Activated T-cell treated with anti-CD3 and anti-CD28 coated beads, Interleukin-2, amount 50 U/mL, for 1 hour (primary cell): ENCODE measurements around the gene UBALD2.

Experiments used
- DNase-seq: peaks from one replicate; pipeline ENCODE4 v3.0.0-alpha.2; 2020

UBALD2 gene

GRCh38 chr17:76246080-76247066 is 18.8 kb upstream of the UBALD2 start:
- DNase-seq = no peak

GRCh38 chr17:76247304-76247703 is 17.8 kb upstream of the UBALD2 start:
- no peak for DNase-seq

GRCh38 chr17:76248013-76248782 is 16.9 kb upstream of the UBALD2 start:
- DNase-seq = no peak

- DNase-seq = no peak
Measured at GRCh38 chr17:76250141-76250540, 15.0 kb upstream of the UBALD2 start.

DNA sequence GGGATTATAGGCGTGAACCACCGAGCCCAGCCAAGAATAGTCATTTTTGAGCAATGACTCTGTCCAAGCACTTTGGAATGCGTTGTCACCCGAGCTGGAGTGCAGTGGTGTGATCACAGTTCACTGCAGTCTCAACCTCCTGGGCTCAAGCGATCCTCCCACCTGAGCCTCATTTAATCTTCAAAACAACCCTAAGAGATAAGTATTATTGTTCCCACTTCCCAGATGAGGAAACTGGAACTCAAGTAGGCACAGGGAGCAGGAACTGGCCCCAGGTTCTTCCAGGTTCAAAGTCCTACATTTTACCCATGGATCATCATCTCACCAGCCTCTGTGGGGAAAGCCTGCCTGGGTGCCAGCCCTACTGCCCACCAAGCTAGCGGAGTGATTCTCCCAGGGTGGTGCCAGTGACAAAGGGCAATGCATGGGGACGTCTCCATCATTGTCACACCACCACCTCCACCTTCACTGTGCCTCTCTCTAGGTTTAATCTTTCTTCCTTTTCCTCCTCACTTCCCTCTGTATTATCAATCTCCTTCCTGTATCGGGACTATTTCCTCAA is 13.6 kb upstream of the UBALD2 start:
- DNase-seq = peak; percentile 11

GRCh38 chr17:76252040-76252954 is 12.9 kb upstream of the UBALD2 start:
- DNase-seq = no peak

DNA sequence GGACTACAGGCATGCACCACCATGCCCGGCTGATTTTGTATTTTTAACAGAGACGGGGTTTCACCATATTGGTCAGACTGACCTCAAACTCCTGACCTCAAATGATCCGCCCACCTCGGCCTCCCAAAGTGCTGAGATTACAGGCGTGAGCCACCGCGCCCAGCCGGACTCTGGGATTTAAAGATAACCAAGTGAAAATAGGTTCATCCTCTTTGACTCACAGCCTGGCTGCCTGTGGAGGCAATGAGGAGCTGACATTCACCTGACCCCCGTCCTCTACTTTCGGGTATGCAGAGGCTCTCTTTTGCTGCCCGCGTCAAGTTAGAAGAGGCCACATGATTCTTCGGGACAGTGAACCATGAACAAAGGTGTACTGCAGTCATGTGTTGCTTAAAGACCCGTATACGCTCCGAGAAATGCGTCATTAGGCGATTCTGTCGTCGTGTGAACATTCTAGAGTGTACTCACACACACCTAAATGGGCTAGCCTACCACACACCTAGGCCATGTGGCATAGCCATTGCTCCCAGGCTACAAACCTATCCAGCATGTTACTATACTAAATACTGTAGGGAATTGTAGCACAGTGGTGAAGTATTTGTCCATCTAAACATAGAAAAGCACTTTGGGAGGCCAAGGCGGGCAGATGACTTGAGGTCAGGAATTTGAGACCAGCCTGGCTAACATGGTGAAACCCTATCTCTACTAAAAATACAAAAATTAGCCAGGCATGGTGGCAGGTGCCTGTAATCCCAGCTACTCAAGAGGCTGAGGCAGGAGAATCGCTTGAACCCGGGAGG is 12.0 kb upstream of the UBALD2 start:
- DNase-seq = peak; percentile 9

DNA sequence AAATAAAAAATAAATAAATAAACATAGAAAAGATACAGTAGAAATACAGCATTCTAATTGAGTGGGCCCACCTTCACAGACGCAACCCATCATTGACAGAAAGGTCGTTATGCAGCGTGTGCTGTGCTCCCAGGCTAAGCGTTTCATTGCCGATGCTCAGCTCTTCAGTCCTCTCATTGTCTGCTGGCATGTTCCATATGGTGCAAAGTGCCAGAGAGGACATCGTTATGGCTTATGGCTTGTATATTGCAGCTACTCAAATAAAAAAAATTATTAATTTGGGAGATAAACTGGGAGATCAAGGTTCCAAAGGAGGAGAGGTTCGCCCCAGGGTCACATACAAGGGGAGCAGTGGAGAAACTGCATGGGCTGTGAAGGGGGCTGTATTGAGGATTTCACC is 11.3 kb upstream of the UBALD2 start:
- no peak for DNase-seq

GRCh38 chr17:76254275-76254674 is 10.9 kb upstream of the UBALD2 start:
- DNase-seq = no peak

DNA sequence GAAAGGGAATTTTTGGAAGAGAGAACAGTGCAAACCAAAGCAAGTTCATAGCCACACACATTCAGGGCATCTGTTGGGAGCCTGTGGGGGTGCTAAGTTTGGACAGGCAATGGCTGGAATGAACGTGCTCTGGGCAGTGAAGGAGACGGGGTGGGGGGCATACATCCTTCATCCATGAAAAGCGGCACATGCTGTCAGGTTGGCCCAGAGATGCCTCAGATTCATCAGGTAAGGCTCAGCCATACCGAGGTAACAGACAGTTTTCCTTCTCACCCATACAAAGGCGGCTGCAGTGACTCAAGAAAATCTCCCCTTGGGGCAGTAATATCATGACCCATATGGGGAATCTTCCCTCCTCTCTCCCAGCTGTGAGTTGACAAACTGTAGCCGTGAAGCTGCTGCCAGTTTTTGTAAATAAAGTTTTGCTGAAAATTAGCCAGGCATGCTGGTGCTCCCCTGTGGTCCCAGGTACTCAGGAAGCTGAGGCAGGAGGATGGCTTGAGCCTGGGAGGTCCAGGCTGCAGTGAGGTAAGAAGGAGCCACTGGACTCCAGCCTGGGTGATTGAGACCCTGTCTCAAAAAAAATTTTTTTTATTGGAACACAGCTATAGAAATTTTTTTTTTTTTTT is 9.2 kb upstream of the UBALD2 start:
- no peak for DNase-seq

DNA sequence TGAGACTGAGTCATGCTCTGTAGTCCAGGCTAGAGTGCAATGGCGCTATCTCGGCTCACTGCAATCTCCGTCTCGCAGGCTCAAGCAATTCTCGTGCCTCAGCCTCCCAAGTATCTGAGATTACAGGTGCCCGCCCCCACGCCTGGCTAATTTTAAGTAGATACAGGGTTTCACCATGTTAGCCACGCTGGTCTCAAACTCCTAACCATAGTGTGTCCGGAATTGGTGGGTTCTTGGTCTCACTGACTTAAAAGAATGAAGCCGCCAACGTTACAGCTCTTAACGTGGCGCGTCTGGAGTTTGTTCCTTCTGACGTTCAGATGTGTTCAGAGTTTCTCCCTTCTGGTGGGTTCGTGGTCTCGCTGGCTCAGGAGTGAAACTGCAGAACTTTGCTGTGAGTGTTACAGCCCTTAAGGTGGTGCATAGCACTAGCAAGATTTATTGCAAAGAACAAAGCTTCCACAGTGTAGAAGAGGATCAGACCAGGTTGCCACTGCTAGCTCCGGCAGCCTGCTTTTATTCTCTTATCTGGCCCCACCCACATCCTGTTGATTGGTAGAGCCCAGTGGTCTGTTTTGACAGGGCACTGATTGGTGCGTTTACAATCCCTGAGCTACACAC is 8.6 kb upstream of the UBALD2 start:
- peak; percentile 51 for DNase-seq

GRCh38 chr17:76260220-76260619 is 4.9 kb upstream of the UBALD2 start:
- DNase-seq = no peak

- DNase-seq = no peak
Measured at GRCh38 chr17:76260669-76261068, 4.5 kb upstream of the UBALD2 start.

GRCh38 chr17:76261421-76262215 is 3.5 kb upstream of the UBALD2 start:
- DNase-seq = no peak

GRCh38 chr17:76262732-76263344 is 2.3 kb upstream of the UBALD2 start:
- DNase-seq = no peak

DNA sequence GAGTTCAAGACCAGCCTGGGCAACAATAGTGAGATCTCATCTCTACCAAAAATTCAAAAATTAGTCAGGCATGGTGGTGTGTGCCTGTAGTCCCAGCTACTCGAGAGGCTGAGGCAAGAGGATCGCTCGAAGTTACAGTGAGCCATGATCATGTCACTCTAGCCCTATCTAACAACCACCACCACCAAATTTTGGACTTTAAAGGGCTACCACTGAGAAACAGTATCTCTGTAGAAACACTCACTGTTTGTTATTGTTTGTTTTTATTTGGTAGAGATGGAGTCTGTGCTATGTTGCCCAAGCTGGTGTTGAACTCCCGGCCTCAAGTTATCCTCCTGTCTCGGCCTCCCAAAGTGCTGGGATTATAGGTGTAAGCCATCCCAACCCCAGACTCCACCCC is 1.3 kb upstream of the UBALD2 start:
- no peak for DNase-seq

- DNase-seq = no peak
Measured at GRCh38 chr17:76264425-76264754, 758 bp upstream of the UBALD2 start.

DNA sequence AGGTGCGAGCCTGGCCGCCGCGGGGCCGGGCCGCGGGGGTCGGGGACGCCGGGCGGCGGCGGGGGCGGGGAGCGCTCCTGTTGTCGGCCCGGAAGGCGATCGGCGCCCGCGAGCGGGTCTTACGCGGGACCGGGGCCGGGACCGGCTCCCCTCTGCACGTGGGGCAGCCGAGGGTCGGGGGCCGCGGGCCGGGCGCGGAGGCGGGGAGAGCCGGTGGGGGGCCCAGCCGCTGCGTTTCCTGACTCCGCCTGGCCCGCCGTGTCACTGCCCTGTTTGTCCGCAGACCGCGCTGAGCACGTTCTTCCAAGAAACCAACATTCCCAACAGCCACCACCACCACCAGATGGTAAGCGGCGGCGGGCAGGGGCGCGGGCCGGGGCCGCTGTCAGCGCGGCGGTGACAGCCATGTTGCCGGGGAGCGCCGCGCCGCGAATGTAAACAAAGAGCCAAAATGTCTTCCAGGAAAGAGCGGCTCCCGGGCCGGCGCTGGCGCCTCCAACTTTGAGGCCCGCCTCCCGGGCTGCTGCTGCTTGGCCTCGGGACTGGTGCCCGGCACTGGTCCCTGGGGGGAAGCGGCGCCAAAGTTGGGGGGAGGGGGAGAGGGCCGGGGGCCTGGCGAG is 586 bp downstream of the UBALD2 start:
- peak; percentile 67 for DNase-seq
